GM21423 (cell line): ENCODE data around the gene TMEM139.
"Not testable (repeated sequence)": the region's sequence is repeated elsewhere in the genome, so short reads cannot be mapped to it uniquely, and the experiment has no call there.

ENCODE experiments used
- ATAC-seq: cut with Tn5 transposase; IDR thresholded peaks from one replicate; pipeline ENCODE4 v1.9.1; 2021; ENCODE audit warnings: mild to moderate bottlenecking, moderate library complexity; ENCODE audit not compliant: unreplicated experiment

The TMEM139 gene

DNA sequence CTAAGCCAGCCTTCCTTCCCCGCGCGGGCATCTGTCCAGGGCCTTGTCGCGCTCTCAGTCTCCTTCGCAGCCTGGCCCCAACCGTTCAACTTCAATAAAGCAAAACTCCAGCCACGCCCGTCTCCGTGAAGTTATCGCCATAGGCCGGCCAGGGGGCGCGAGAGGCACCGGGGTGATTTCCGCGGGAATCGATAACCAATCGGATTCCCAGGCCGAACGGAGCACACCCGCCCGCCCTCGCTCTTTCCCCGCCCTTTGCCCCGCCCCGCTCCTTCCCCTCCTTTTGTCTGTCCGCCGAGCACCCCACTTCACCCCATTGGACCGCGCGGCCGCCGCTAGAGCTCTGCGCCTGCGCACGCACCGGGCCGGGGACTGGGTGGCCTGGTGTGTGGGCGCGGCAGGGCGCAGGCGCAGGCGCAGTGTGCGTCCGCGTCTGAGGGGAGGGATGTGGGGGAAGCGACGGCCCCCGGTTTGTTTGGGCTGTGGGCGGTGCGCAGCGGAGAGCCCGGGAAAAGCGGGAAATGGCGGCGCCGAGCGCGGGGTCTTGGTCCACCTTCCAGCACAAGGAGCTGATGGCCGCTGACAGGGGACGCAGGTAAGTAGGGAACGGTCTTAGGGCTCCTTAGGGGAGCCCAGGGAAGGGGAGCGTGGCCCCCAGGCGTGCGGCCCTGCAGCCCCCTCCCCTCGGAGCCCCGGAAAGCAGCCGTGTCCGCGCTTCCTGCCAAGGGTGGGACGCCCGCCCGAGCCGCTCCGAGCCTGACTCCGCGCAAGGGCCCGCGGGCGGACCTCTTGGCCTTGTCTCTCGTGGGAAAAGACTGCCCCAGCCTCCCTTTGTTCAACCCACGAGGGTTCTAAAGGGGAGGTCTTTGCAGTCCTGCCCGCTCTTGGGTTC lies 3.4 kb downstream of the TMEM139 start, which contains the start of gene CASP2:
Gene CASP2 (plus strand): TSS at position 417 of the 892 bp plus-strand sequence. CDS start 105 bp downstream, at position 522.
- peak; percentile 92 for ATAC-seq

GRCh38 chr7:143288836-143289235 lies 4.1 kb downstream of the TMEM139 start:
- ATAC-seq: no peak

GRCh38 chr7:143289421-143289820 lies 4.7 kb downstream of the TMEM139 start:
- no peak for ATAC-seq

GRCh38 chr7:143289888-143290287 lies 5.1 kb downstream of the TMEM139 start:
- not testable (repeated sequence) for ATAC-seq

DNA sequence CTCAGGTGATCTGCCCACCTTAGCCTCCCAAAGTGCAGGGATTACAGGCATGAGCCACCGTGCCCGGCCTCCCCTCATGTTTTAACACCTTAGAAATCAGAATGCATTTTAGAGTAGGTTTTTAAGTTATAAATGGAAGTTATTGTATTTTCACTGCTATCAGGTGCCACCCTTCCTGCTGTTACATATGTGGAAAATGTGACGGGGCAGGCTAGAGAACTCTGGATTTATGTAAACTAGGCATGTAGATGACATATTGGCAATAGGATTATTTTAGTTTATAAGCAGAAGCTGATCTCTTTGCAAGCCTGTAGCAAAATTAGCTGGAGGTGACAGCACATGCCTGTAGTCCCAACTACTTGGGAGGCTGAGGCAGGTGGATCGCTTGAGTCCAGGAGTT lies 5.5 kb downstream of the TMEM139 start:
- ATAC-seq: no peak

DNA sequence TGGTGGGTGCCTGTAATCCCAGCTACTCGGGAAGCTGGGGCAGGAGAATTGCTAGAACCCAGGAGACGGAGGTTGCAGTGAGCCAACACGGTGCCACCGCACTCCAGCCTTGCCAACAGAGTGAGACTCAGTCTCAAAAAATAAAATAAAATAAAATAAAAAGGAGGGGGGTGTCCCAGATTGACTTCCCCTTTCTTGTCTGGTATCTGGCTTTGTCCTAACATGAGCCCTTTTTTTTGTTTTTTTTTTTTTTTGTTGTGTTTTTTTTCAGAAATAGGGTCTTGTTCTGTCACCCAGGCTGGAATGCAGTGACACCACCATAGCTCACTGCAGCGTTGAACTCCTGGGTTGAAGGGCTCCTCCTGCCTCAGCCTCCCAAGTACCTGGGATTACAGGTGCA lies 8.1 kb downstream of the TMEM139 start:
- ATAC-seq: no peak

DNA sequence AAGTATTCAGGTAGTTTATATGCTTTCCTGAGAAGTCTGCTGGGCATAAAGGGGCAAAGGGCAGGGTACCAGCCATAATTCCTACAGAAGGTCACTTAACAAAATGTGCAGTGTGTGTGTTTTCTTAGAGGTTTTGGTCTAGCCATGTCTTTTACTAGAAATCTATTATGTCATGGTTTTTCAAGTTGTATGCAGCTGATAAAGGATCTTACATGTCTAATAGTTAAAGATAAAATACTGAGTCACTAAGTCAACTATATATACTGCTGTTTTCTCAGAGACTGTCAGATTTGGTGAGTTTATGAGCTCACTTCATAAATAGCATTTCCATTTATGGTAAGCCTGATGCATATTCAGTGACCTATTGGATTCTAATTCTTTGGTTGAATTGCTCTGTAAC lies 11.1 kb downstream of the TMEM139 start:
- ATAC-seq: no peak

DNA sequence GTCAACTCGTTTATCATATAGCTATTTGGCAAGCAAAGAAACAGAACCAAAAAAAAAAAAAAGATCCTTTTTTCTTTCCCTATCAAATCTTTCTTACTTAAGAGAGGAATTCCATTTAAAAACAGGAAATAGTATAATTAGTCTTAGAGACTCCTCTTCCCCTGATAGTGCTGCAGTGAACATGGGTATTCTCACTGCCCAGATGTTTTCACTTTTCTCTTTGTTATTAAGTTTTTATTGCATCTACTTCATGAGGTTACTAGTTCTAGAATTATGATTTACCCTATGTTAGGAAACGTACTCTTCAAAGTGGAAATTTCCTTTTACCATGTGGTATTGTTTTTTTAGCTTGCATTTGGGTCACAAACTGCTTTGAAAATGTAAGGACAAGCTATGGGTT lies 11.9 kb downstream of the TMEM139 start:
- no peak for ATAC-seq

GRCh38 chr7:143299346-143299745 lies 14.6 kb downstream of the TMEM139 start:
- ATAC-seq: no peak

GRCh38 chr7:143299840-143300239 lies 15.1 kb downstream of the TMEM139 start:
- ATAC-seq: no peak

DNA sequence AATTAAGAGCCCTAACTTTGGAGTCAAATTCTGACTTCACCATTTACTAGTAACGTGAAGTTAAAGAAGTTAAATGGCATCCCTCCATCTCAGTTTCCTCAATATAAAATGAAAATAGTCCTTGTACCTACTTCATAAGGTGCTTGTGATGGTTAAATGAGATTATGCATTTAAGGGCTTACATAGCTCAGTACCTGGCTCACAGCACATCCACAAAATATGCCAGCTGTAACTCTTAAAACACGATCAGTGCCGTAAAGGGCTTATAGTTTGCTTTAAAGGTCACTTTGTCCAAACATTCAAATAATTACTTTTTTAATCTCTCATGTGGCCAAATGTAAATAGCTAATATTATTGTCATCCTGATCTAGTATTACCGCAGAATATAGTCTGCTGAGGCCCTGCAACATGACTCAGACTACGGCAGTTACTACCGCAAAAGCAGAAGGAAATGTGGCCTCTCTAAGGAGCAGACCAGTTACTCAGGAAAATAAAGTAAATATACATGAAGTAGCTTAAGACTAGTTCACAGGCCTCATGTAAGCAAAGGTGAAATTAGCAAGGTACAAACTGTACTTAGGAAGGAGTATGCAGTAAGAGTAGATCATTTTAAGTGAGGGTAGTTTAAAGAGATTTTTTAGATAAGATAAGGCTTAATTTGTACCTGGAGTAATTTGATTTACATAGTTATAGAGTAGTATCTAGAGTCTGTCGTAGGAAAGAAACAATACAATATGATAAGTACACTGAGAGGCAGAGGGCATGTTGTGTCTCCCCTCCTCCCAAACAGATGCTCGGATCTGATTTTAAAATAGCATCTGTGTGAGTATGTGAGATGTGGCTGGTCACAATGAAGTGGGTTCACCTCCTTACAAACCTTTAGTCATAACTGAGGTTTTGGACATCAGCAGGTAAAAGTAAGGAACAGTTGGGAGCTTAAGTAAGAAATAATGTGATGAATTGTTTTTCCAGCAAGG lies 16.5 kb downstream of the TMEM139 start:
- ATAC-seq: no peak

- ATAC-seq: no peak
These were observed 19.0 kb downstream of the TMEM139 start for GRCh38 chr7:143303733-143304132.

GRCh38 chr7:143304938-143305337 lies 20.2 kb downstream of the TMEM139 start:
- no peak for ATAC-seq

- ATAC-seq: no peak
These were observed 20.8 kb downstream of the TMEM139 start for GRCh38 chr7:143305423-143306070.

DNA sequence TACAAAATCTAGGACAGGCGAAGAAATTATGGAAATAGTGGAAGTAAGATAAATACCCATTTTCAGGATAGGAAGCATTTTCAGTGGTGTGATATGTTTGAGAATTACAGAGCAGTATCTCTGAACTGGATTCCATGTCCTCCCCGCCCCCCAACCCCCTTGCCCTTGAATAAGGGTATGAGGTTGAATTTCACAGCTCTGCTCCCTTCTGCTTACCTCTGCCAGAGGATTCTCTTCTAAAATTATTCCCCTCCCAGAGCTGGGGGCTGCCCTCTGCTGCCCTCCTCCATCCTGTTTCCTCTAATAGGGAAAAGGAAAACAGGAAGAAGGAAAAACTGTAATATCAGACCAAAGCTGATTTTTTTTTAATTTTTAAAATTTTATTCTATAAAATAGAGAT lies 23.9 kb downstream of the TMEM139 start:
- no peak for ATAC-seq

- no peak for ATAC-seq
These were observed 29.4 kb downstream of the TMEM139 start for GRCh38 chr7:143314127-143314526.

DNA sequence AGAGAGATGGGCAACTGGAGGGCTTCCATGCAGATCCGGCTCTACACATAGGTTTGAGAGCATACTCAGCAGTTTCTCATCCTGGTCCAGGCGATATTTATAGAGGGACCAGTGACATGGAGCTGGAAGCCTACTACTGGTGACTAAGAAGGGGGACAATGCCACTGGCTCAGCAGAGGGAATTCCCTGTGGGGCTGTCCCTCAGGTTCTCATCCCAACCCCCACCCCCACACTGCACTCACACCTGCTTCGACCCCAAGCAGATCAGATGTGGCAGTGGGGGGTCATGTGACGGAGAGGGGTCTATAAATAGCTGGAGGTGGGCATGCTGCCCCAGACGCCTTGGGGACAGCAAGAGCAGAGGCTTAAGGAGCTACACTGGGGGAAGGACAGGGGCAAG lies 31.0 kb downstream of the TMEM139 start, which contains the start of gene CLCN1:
Gene CLCN1 (plus strand): TSS at position 336 of the 400 bp plus-strand sequence. CDS start 102 bp downstream, outside the sequence.
- no peak for ATAC-seq

DNA sequence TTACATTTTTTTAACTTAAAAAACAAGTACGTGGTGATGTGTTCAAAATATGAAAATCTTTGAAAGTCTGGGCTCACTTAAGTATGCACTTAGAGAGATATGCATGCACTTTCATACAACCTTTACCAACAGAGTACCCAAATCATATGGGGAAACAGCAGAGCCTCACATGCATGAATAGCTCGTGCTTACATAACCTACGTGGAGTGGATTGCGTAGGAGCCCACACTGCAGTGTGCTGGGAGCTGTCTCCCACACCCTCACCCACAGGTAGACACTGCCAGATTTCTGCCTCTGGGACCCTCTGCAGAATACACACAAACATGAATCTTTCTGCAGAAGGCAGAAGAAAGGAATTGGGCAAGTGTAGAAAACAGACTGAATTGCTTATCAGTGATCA lies 31.7 kb downstream of the TMEM139 start:
- no peak for ATAC-seq

- ATAC-seq: no peak
These were observed 33.9 kb downstream of the TMEM139 start for GRCh38 chr7:143318661-143319060.

DNA sequence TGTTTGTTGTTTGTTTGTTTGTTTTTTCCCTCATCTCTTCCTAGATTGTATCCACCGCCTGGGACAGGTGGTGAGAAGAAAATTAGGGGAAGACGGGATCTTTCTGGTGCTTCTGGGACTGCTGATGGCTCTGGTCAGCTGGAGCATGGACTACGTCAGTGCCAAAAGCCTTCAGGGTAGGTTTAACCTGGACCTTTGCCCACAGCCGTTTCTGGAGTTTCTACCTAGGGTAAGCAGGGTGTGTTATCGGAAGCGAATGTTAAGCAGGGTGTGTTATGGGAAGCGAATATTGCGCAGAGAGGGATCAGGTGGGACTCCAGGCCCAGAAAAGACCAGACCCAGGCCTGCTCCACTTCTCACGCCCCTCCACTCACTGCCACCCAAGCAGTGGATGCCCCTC lies 35.9 kb downstream of the TMEM139 start:
- ATAC-seq: no peak

GRCh38 chr7:143321242-143321641 lies 36.5 kb downstream of the TMEM139 start:
- ATAC-seq: no peak
